Activated gamma-delta T cell treated with Interleukin-2 at 50 U/mL for 16 hours (primary cell): ENCODE results near the gene MREG.

Experiments
- DNase-seq: peaks from one replicate; pipeline ENCODE4 v3.0.0-alpha.2; 2020

The MREG gene

GRCh38 chr2:215914054-215914776 lies 99.1 kb downstream of the MREG start:
- DNase-seq = no peak

- DNase-seq = no peak
Measured at GRCh38 chr2:215912299-215912842, 101.0 kb downstream of the MREG start.

- DNase-seq = no peak
Measured at GRCh38 chr2:215911301-215912085, 101.9 kb downstream of the MREG start.

GRCh38 chr2:215910180-215910579 lies 103.2 kb downstream of the MREG start:
- no peak for DNase-seq

GRCh38 chr2:215907147-215907546 lies 106.2 kb downstream of the MREG start:
- DNase-seq = no peak

- no peak for DNase-seq
Measured at GRCh38 chr2:215906458-215906857, 106.9 kb downstream of the MREG start.

GRCh38 chr2:215905691-215906090 lies 107.7 kb downstream of the MREG start:
- DNase-seq = no peak

- no peak for DNase-seq
Measured at GRCh38 chr2:215904101-215904500, 109.2 kb downstream of the MREG start.

- DNase-seq = no peak
Measured at GRCh38 chr2:215903203-215903602, 110.1 kb downstream of the MREG start.

GRCh38 chr2:215901796-215902195 lies 111.6 kb downstream of the MREG start:
- no peak for DNase-seq

GRCh38 chr2:215900843-215901242 lies 112.5 kb downstream of the MREG start:
- DNase-seq = no peak

GRCh38 chr2:215900203-215900611 lies 113.1 kb downstream of the MREG start:
- no peak for DNase-seq

GRCh38 chr2:215899141-215900074 lies 113.9 kb downstream of the MREG start:
- DNase-seq = no peak

- no peak for DNase-seq
Measured at GRCh38 chr2:215898363-215898762, 115.0 kb downstream of the MREG start.

GRCh38 chr2:215896921-215897320 lies 116.4 kb downstream of the MREG start:
- no peak for DNase-seq

- DNase-seq = no peak
Measured at GRCh38 chr2:215895330-215895729, 118.0 kb downstream of the MREG start.
